HepG2 (cell line): ENCODE data around the gene MED22. TPM values are rescaled to one million over a fixed set of nuclear protein-coding genes. Genes with fewer than 3 reads are reported as not detected.

ENCODE experiments used
- DR1 ChIP-seq: sonication (generic); formaldehyde crosslinking; IDR thresholded peaks from 2 replicates; pipeline ENCODE4 v1.8.0; 2021; ENCODE audit warnings: mild to moderate bottlenecking, missing genetic modification reagents, inconsistent platforms
- IKZF1 ChIP-seq: fragments of 450-650 bp; IDR thresholded peaks from 2 replicates; pipeline ENCODE4 v1.7.1; 2016
- IRX3 ChIP-seq: sonication (generic); formaldehyde crosslinking; IDR thresholded peaks from 2 replicates; pipeline ENCODE4 v1.8.1; 2023; ENCODE audit warnings: mild to moderate bottlenecking, low read depth, missing genetic modification reagents, borderline replicate concordance
- MIER2 ChIP-seq: IDR thresholded peaks from 2 replicates; pipeline ENCODE4 v1.6.1; 2016; ENCODE audit warnings: missing biosample characterization, missing genetic modification reagents
- PLRG1 ChIP-seq: fragments of 450-650 bp; conservative IDR thresholded peaks from 2 replicates; pipeline ENCODE4 v1.6.1; 2016
- RELA ChIP-seq: sonication (generic); formaldehyde crosslinking; IDR thresholded peaks from 2 replicates; pipeline ENCODE4 v1.4.0; 2020; ENCODE audit warnings: missing genetic modification reagents
- RFX1 ChIP-seq: fragments of 450-650 bp; IDR thresholded peaks from 2 replicates; pipeline ENCODE4 v1.6.1; 2017
- RXRA ChIP-seq: sonication (generic); formaldehyde crosslinking; IDR thresholded peaks from 2 replicates; pipeline ENCODE4 v1.5.1; 2020; ENCODE audit warnings: missing genetic modification reagents
- TGIF2 ChIP-seq: IDR thresholded peaks from 2 replicates; pipeline ENCODE4 v1.6.1; 2016; ENCODE audit warnings: control low read depth, missing compliant biosample characterization
- XRCC5 ChIP-seq: fragments of 200-400 bp; formaldehyde crosslinking; optimal IDR thresholded peaks from 2 replicates; pipeline ENCODE3; 2017; ENCODE audit warnings: mild to moderate bottlenecking, low read length
- ZFP36L2 ChIP-seq: sonication (generic); formaldehyde crosslinking; IDR thresholded peaks from 2 replicates; pipeline ENCODE4 v1.4.0; 2020; ENCODE audit warnings: missing genetic modification reagents
- ZFP62 ChIP-seq: sonication (generic); formaldehyde crosslinking; IDR thresholded peaks from 2 replicates; pipeline ENCODE4 v1.4.0; 2020; ENCODE audit warnings: missing genetic modification reagents
- ZFYVE20 ChIP-seq: sonication (generic); formaldehyde crosslinking; IDR thresholded peaks from 2 replicates; pipeline ENCODE4 v1.8.0; 2023; ENCODE audit warnings: low read depth, mild to moderate bottlenecking, moderate library complexity, missing genetic modification reagents, borderline replicate concordance
- ZNF207 ChIP-seq: fragments of 450-650 bp; IDR thresholded peaks from 2 replicates; pipeline ENCODE4 v1.6.1; 2016; ENCODE audit warnings: antibody characterized with exemption, borderline replicate concordance
- ZNF230 ChIP-seq: sonication (generic); formaldehyde crosslinking; IDR thresholded peaks from 2 replicates; pipeline ENCODE4 v1.4.0; 2020; ENCODE audit warnings: mild to moderate bottlenecking, missing genetic modification reagents
- ZNF446 ChIP-seq: sonication (generic); formaldehyde crosslinking; IDR thresholded peaks from 2 replicates; pipeline ENCODE4 v1.5.0; 2020; ENCODE audit warnings: mild to moderate bottlenecking, missing genetic modification reagents
- ZNF761 ChIP-seq: sonication (generic); formaldehyde crosslinking; conservative IDR thresholded peaks from 2 replicates; pipeline ENCODE4 v1.4.0; 2020; ENCODE audit warnings: mild to moderate bottlenecking, missing genetic modification reagents
- ZNF788 ChIP-seq: sonication (generic); formaldehyde crosslinking; IDR thresholded peaks from 2 replicates; pipeline ENCODE4 v1.5.0; 2020; ENCODE audit warnings: mild to moderate bottlenecking, missing genetic modification reagents, borderline replicate concordance
- polyA plus RNA-seq, 8 experiments: library from polyadenylated mRNA; depleted of rRNA in 3 of 8; stranded (reverse) in 7 of 8; unstranded in 1 of 8; fragments of >200 nt; fragmentation: Illumina TruSeq in 4 of 8; extraction: Trizol in 4 of 8; gene quantifications; 2 replicates each; pipeline versions ENCODE4 v1.2.1 to v1.2.3, GENCODE V29; 2011 to 2016; ENCODE audit warnings: low read depth in 4 of 8, missing spikeins in 1 of 8, mixed read lengths in 1 of 8; ENCODE audit not compliant: insufficient read depth in 1 of 8
- total RNA-seq, 5 experiments: library from RNA; depleted of rRNA; stranded (reverse); fragments of >200 nt; fragmentation: Illumina TruSeq; extraction: Trizol; gene quantifications; 2 replicates each; pipeline ENCODE4 v1.2.3, GENCODE V29; 2016; ENCODE audit warnings: low read depth in 1 of 5
- TF ChIP-seq, protein P1 (sequence below): sonication (generic); formaldehyde crosslinking; IDR thresholded peaks from 2 replicates; pipeline ENCODE4 v1.4.0; 2020; ENCODE audit warnings: missing genetic modification reagents, borderline replicate concordance
- TF ChIP-seq, protein P2 (sequence below): sonication (generic); formaldehyde crosslinking; IDR thresholded peaks from 2 replicates; pipeline ENCODE4 v1.4.0; 2020; ENCODE audit warnings: missing genetic modification reagents, low read depth, mild to moderate bottlenecking, borderline replicate concordance
- TF ChIP-seq, protein P3 (sequence below): sonication (generic); formaldehyde crosslinking; IDR thresholded peaks from 2 replicates; pipeline ENCODE4 v1.5.1; 2020; ENCODE audit warnings: missing genetic modification reagents, mild to moderate bottlenecking, borderline replicate concordance
- TF ChIP-seq, protein P4 (sequence below): IDR thresholded peaks from 2 replicates; pipeline ENCODE4 v1.6.1; 2016; ENCODE audit warnings: control low read depth

MED22 gene
- total and polyA plus RNA-seq, 2 of the 13 experiments (the other 11 are each of a cell fraction or from before 2014, with no cell fraction given) = 15.8 to 22.1 TPM

DNA sequence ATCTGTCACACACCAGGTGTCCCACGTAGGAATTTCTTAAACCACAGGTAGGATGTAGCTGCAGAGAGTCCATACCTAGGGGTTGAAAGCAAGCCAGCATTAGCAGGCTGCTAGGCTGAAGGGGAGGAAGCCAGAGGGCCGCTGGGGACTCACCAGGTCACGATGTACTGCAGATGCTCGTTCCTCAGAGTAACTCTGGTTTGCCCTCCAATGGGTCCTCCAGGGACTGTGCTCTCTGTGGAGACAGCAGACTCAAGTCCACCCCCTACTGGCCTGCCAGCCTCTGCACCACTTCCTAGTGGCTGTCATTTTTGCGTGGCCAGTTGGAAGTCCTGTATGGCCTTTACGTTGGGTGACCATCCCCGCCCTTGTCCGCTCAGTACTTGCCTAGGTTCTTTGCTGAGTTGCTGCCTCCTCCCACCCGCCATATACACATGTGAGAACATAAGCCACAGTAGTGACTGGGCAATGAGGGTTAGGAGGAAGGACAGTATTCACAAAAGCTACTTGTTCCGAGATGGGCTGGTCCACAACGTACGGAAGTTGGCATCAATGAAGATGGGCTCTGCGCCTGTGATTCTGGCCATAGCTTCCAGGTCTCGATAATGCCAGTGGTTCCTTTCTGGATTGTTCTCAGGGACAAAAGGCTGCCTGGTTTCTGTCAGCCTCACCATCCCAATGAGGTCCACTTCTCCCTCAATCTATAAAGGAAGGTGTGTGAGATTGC is 4.1 kb upstream of the MED22 start (continued):
- TF ChIP-seq, protein P1, sequence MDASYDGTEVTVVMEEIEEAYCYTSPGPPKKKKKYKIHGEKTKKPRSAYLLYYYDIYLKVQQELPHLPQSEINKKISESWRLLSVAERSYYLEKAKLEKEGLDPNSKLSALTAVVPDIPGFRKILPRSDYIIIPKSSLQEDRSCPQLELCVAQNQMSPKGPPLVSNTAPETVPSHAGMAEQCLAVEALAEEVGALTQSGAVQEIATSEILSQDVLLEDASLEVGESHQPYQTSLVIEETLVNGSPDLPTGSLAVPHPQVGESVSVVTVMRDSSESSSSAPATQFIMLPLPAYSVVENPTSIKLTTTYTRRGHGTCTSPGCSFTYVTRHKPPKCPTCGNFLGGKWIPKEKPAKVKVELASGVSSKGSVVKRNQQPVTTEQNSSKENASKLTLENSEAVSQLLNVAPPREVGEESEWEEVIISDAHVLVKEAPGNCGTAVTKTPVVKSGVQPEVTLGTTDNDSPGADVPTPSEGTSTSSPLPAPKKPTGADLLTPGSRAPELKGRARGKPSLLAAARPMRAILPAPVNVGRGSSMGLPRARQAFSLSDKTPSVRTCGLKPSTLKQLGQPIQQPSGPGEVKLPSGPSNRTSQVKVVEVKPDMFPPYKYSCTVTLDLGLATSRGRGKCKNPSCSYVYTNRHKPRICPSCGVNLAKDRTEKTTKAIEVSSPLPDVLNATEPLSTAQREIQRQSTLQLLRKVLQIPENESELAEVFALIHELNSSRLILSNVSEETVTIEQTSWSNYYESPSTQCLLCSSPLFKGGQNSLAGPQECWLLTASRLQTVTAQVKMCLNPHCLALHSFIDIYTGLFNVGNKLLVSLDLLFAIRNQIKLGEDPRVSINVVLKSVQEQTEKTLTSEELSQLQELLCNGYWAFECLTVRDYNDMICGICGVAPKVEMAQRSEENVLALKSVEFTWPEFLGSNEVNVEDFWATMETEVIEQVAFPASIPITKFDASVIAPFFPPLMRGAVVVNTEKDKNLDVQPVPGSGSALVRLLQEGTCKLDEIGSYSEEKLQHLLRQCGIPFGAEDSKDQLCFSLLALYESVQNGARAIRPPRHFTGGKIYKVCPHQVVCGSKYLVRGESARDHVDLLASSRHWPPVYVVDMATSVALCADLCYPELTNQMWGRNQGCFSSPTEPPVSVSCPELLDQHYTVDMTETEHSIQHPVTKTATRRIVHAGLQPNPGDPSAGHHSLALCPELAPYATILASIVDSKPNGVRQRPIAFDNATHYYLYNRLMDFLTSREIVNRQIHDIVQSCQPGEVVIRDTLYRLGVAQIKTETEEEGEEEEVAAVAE (CRISPR knock-in tag) = no peak
- TF ChIP-seq ZNF761 (CRISPR knock-in tag) (no peak), RXRA (CRISPR knock-in tag) (peak; percentile 35; the same call in 1 of the 2 replicates), ZNF230 (no peak), ZNF788 (CRISPR knock-in tag) (peak; percentile 34; the same call in 1 of the 2 replicates), IRX3 (CRISPR knock-in tag) (no peak), MIER2 (CRISPR knock-in tag) (peak; percentile 18; the same call in 1 of the 2 replicates), ZFP62 (CRISPR knock-in tag) (no peak), DR1 (CRISPR knock-in tag) (no peak), TGIF2 (CRISPR knock-in tag) (0 out of 2 replicates have a peak, but pooled peaks have one; percentile 30), ZFYVE20 (no peak), XRCC5 (peak; percentile 83), RELA (CRISPR knock-in tag) (no peak), ZNF207 (no peak), ZNF446 (CRISPR knock-in tag) (no peak), IKZF1 (no peak), PLRG1 (no peak), RFX1 (no peak), ZFP36L2 (CRISPR knock-in tag) (no peak)
- TF ChIP-seq, protein P2, sequence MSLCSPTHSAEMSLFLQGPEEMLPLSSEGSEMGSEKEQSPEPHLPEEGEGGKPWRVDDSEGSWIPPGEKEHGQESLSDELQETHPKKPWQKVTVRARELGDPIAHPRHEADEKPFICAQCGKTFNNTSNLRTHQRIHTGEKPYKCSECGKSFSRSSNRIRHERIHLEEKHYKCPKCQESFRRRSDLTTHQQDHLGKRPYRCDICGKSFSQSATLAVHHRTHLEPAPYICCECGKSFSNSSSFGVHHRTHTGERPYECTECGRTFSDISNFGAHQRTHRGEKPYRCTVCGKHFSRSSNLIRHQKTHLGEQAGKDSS (CRISPR knock-in tag) = no peak
- TF ChIP-seq, protein P3, sequence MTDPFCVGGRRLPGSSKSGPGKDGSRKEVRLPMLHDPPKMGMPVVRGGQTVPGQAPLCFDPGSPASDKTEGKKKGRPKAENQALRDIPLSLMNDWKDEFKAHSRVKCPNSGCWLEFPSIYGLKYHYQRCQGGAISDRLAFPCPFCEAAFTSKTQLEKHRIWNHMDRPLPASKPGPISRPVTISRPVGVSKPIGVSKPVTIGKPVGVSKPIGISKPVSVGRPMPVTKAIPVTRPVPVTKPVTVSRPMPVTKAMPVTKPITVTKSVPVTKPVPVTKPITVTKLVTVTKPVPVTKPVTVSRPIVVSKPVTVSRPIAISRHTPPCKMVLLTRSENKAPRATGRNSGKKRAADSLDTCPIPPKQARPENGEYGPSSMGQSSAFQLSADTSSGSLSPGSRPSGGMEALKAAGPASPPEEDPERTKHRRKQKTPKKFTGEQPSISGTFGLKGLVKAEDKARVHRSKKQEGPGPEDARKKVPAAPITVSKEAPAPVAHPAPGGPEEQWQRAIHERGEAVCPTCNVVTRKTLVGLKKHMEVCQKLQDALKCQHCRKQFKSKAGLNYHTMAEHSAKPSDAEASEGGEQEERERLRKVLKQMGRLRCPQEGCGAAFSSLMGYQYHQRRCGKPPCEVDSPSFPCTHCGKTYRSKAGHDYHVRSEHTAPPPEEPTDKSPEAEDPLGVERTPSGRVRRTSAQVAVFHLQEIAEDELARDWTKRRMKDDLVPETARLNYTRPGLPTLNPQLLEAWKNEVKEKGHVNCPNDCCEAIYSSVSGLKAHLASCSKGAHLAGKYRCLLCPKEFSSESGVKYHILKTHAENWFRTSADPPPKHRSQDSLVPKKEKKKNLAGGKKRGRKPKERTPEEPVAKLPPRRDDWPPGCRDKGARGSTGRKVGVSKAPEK (CRISPR knock-in tag) = no peak
- TF ChIP-seq, protein P4, sequence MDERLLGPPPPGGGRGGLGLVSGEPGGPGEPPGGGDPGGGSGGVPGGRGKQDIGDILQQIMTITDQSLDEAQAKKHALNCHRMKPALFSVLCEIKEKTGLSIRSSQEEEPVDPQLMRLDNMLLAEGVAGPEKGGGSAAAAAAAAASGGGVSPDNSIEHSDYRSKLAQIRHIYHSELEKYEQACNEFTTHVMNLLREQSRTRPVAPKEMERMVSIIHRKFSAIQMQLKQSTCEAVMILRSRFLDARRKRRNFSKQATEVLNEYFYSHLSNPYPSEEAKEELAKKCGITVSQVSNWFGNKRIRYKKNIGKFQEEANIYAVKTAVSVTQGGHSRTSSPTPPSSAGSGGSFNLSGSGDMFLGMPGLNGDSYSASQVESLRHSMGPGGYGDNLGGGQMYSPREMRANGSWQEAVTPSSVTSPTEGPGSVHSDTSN (CRISPR knock-in tag) = no peak
